HepG2 (cell line): Measurements from ENCODE around the gene NPNT.

Experiments
- POLR2A ChIP-seq, 2 experiments: IDR thresholded peaks; 2 replicates each; pipeline ENCODE4 v1.6.1; 2011; ENCODE audit warnings: low read depth in 2 of 2, low read length in 2 of 2, mild to moderate bottlenecking in 1 of 2, moderate library complexity in 1 of 2; ENCODE audit not compliant: insufficient read depth in 1 of 2
- ZNF281 ChIP-seq: sonication (generic); formaldehyde crosslinking; IDR thresholded peaks from 2 replicates; pipeline ENCODE4 v1.4.0; 2020; ENCODE audit warnings: missing genetic modification reagents, borderline replicate concordance

- TF ChIP-seq POLR2A (IDR thresholded peaks at IDR 0.05; ENCODE audit: insufficient read depth in 1 of 2, low read depth in 2 of 2, low read length in 2 of 2) (no peak), ZNF281 (no peak; the same call in 1 of the 2 replicates)
Observed at GRCh38 chr4:105998171-105999063, 103.1 kb downstream of the NPNT start.
